HCT116 (cell line): ENCODE results near the gene KIFC3. TPM values are rescaled to one million over a fixed set of nuclear protein-coding genes. Genes with fewer than 3 reads are reported as not detected.
"Not testable (repeated sequence)": the region's sequence is repeated elsewhere in the genome, so short reads cannot be mapped to it uniquely, and the experiment has no call there.

Experiments used
- ATAC-seq: fragments of 200-7000 bp; cut with Tn5 transposase; 2 replicates; pipeline ENCODE4 v1.9.1; 2020; ENCODE audit warnings: mild to moderate bottlenecking, moderate library complexity
- BruUV-seq: library from RNA; stranded (reverse); fragments of 400-500 nt; replicated peaks from 2 replicates; lab custom pipeline; 2021; lab: Mats Ljungman, UMichigan
- CTCF ChIA-PET: fragments of 300-600 bp; sonication (Branson Sonifier 250); formaldehyde crosslinking; loops from one replicate; lab custom pipeline; 2021; ENCODE audit warnings: antibody characterized with exemption; lab: Charles Lee
- POLR2A ChIA-PET: fragments of 300-600, 350-600 bp; sonication (Branson Sonifier 250); formaldehyde crosslinking; loops from one replicate; lab custom pipeline; 2021; ENCODE audit warnings: antibody characterized with exemption; lab: Charles Lee
- RAD21 ChIA-PET, 2 experiments: fragments of 300-600 bp; sonication (Branson Sonifier 250); formaldehyde crosslinking; loops; one replicate each; lab custom pipeline; 2023; ENCODE audit warnings: low total read pairs in 2 of 2; ENCODE audit not compliant: uncharacterized antibody in 2 of 2, unreplicated experiment in 2 of 2, low non-redundant PET in 1 of 2; lab: Charles Lee
- DNase-seq: peaks from one replicate; pipeline ENCODE4 v3.0.0-alpha.2; 2010; ENCODE audit warnings: low read depth, low spot score
- H2AFZ ChIP-seq: fragments of 200-600 bp; shearing (Covaris generic), sonication (generic); 2 replicates; pipeline ENCODE4 v1.6.1; 2017; ENCODE audit warnings: low read depth, mixed run types, mixed read lengths, antibody characterized with exemption, low read length; ENCODE audit not compliant: poor library complexity, severe bottlenecking
- H3K27ac ChIP-seq: 2 replicates; pipeline ENCODE4 v1.5.1; 2012; ENCODE audit warnings: low read depth, low read length
- H3K27me3 ChIP-seq: fragments of 200-600 bp; sonication (generic); 2 replicates; pipeline ENCODE4 v1.6.1; 2016; ENCODE audit warnings: mixed run types, low read length, mixed read lengths; ENCODE audit not compliant: insufficient read depth
- H3K36me3 ChIP-seq, 2 experiments: fragments of 200-500 bp in 1 of 2; fragments of 200-600 bp in 1 of 2; sonication (Bioruptor generic) in 1 of 2; sonication (generic) in 1 of 2; 2 replicates each; pipeline versions ENCODE4 v1.5.1 to v1.6.1; 2014 to 2016; ENCODE audit warnings: low read length in 2 of 2, inconsistent platforms in 1 of 2, mixed read lengths in 1 of 2, mixed run types in 1 of 2; ENCODE audit not compliant: insufficient read depth in 2 of 2, control insufficient read depth in 1 of 2
- H3K4me1 ChIP-seq, 2 experiments: fragments of 200-600 bp in 1 of 2; sonication (generic) in 1 of 2; 2 replicates each; pipeline versions ENCODE4 v1.5.1 to v1.6.1; 2012 to 2017; ENCODE audit warnings: low read length in 2 of 2, inconsistent platforms in 1 of 2, mild to moderate bottlenecking in 1 of 2, mixed read lengths in 1 of 2, mixed run types in 1 of 2, moderate library complexity in 1 of 2; ENCODE audit not compliant: insufficient read depth in 2 of 2, control insufficient read depth in 1 of 2
- H3K4me2 ChIP-seq: fragments of 200-600 bp; sonication (generic); 2 replicates; pipeline ENCODE4 v1.6.1; 2017; ENCODE audit warnings: mixed run types, low read length, mixed read lengths
- H3K4me3 ChIP-seq, 2 experiments: fragments of 200-600 bp in 1 of 2; sonication (generic) in 1 of 2; replicated peaks in 1 of 2; 2 replicates each; pipeline ENCODE4 v1.5.1; 2011 to 2016; ENCODE audit warnings: low read length in 2 of 2, control low read depth in 1 of 2, low read depth in 1 of 2, mild to moderate bottlenecking in 1 of 2, mixed read lengths in 1 of 2, mixed run types in 1 of 2
- H3K79me2 ChIP-seq: fragments of 200-600 bp; sonication (generic); 2 replicates; pipeline ENCODE4 v1.6.1; 2017; ENCODE audit warnings: mild to moderate bottlenecking, mixed run types, low read length, moderate library complexity, mixed read lengths; ENCODE audit not compliant: insufficient read depth
- H3K9ac ChIP-seq: fragments of 200-600 bp; sonication (generic); 2 replicates; pipeline ENCODE4 v1.6.1; 2016; ENCODE audit warnings: low read length, mixed read lengths
- H3K9me2 ChIP-seq: fragments of 200-600 bp; sonication (generic), shearing (Covaris generic); 2 replicates; pipeline ENCODE4 v1.6.1; 2017; ENCODE audit warnings: mixed run types, mild to moderate bottlenecking, moderate library complexity; ENCODE audit not compliant: insufficient read depth
- H3K9me3 ChIP-seq, 2 experiments: fragments of 200-500 bp in 1 of 2; fragments of 200-600 bp in 1 of 2; sonication (Bioruptor generic) in 1 of 2; sonication (generic) in 1 of 2; 2 replicates each; pipeline ENCODE4 v1.6.1; 2014 to 2017; ENCODE audit warnings: low read length in 2 of 2, mixed read lengths in 2 of 2, inconsistent platforms in 1 of 2, low read depth in 1 of 2, mild to moderate bottlenecking in 1 of 2, mixed run types in 1 of 2, moderate library complexity in 1 of 2; ENCODE audit not compliant: control insufficient read depth in 1 of 2, insufficient read depth in 1 of 2
- H4K20me1 ChIP-seq: fragments of 200-600 bp; sonication (generic), shearing (Covaris generic); 2 replicates; pipeline ENCODE4 v1.6.1; 2017; ENCODE audit warnings: mixed run types, mild to moderate bottlenecking, moderate library complexity; ENCODE audit not compliant: insufficient read depth
- CEBPB ChIP-seq: IDR thresholded peaks from 2 replicates; pipeline ENCODE4 v1.6.1; 2012; ENCODE audit warnings: low read depth
- CTCF ChIP-seq, 3 experiments: fragments of 200-600 bp in 1 of 3; sonication (generic) in 1 of 3; IDR thresholded peaks in 2 of 3; conservative IDR thresholded peaks in 1 of 3; 2 replicates each; pipeline ENCODE4 v1.5.1; 2012 to 2017; ENCODE audit warnings: low read depth in 2 of 3, low read length in 2 of 3, antibody characterized with exemption in 1 of 3, borderline replicate concordance in 1 of 3, control low read depth in 1 of 3, mild to moderate bottlenecking in 1 of 3, mixed read lengths in 1 of 3, mixed run types in 1 of 3, moderate library complexity in 1 of 3; ENCODE audit not compliant: insufficient read depth in 1 of 3
- EZH2 ChIP-seq: fragments of 200-600 bp; sonication (generic); IDR thresholded peaks from 2 replicates; pipeline ENCODE4 v1.6.1; 2017; ENCODE audit warnings: antibody characterized with exemption, mixed run types
- MAX ChIP-seq: IDR thresholded peaks from 2 replicates; pipeline ENCODE4 v1.6.1; 2012
- RAD21 ChIP-seq: IDR thresholded peaks from 2 replicates; pipeline ENCODE4 v1.6.1; 2012; ENCODE audit warnings: low read depth, mild to moderate bottlenecking
- SRF ChIP-seq: IDR thresholded peaks from 2 replicates; pipeline ENCODE4 v1.6.1; 2012; ENCODE audit warnings: low read depth
- YY1 ChIP-seq: IDR thresholded peaks from 2 replicates; pipeline ENCODE4 v1.6.1; 2011; ENCODE audit warnings: low read length, low read depth, moderate library complexity, mild to moderate bottlenecking; ENCODE audit not compliant: insufficient replicate concordance; ENCODE audit errors: extremely low read depth
- ZBTB33 ChIP-seq: IDR thresholded peaks from 2 replicates; pipeline ENCODE4 v1.6.1; 2011; ENCODE audit warnings: mild to moderate bottlenecking, low read length, moderate library complexity; ENCODE audit not compliant: insufficient replicate concordance; ENCODE audit errors: extremely low read depth
- ZNF274 ChIP-seq: fragments of 200-500 bp; sonication (Bioruptor generic); IDR thresholded peaks from 2 replicates; pipeline ENCODE4 v1.6.1; 2014; ENCODE audit warnings: mild to moderate bottlenecking, low read depth, low read length, inconsistent platforms
- intact Hi-C: fragments of 100-400 bp; cut with micrococcal nuclease; formaldehyde crosslinking; loops from 2 replicates; pipeline ENCODE4 v1.10.0; 2022
- total RNA-seq: library from RNA; stranded (reverse); gene quantifications from one replicate; pipeline ENCODE4 v1.2.1, GENCODE V29; 2021; ENCODE audit not compliant: unreplicated experiment

KIFC3 gene
- total RNA-seq, 1 experiment from 2014 or later: 31.9 TPM

- CTCF ChIA-PET: interaction anchor here (0.6 to 2.9 kb wide), 4 partner anchors 13 to 99 kb away, joined by 3 to 15 read pairs (median 5); no protein-coding TSS in a partner anchor
- DNase-seq, H3K4me3 ChIP-seq, H3K9me2 ChIP-seq, H2AFZ ChIP-seq, ATAC-seq, H3K36me3 ChIP-seq, H3K27ac ChIP-seq, H3K4me2 ChIP-seq, H3K9me3 ChIP-seq, H3K27me3 ChIP-seq, BruUV-seq, POLR2A ChIA-PET, H4K20me1 ChIP-seq, H3K9ac ChIP-seq: not testable (repeated sequence)
- RAD21 ChIA-PET: interaction anchor here (0.7 to 1.5 kb wide), 3 partner anchors 11 to 67 kb away, joined by 5 to 7 read pairs (median 7); no protein-coding TSS in a partner anchor
- intact Hi-C loops: loop anchor here (2.0 kb wide), 1 partner anchor 67 kb away; no protein-coding TSS in a partner anchor
- peaks cover 14% of the 10 kb centered on the region; the same call in 1 of the 2 replicates for H3K79me2 ChIP-seq
- peaks cover 52 to 56% of the 10 kb centered on the region in 2 experiments for H3K4me1 ChIP-seq
These were observed 6.3 kb downstream of the KIFC3 start for GRCh38 chr16:57796014-57796413.

GRCh38 chr16:57795431-57795878 is 6.8 kb downstream of the KIFC3 start:
- ATAC-seq: peak; percentile 79
- Histone ChIP-seq H3K4me1 (peaks cover 47 to 50% of the 10 kb centered on the region in 2 experiments), H4K20me1 (no peaks in the 10 kb centered on the region), H3K36me3 (peaks cover 4 to 5% of the 10 kb centered on the region in 2 experiments; a peak in 3 of 4 replicates), H3K4me2 (peak overlapping the region; percentile 48; the same call in 1 of the 2 replicates), H3K27ac (peak overlapping the region; percentile 27; the same call in 1 of the 2 replicates), H3K9ac (no peak overlapping the region), H3K27me3 (no peaks in the 10 kb centered on the region), H3K4me3 (no peak overlapping the region), H3K9me3 (no peaks in the 10 kb centered on the region), H3K79me2 (peaks cover 13% of the 10 kb centered on the region; the same call in 1 of the 2 replicates), H3K9me2 (no peaks in the 10 kb centered on the region), H2AFZ (no peak overlapping the region)
- DNase-seq: peak; percentile 53
- ChIA-PET RAD21 (interaction anchor here (0.7 to 1.5 kb wide), 3 partner anchors 11 to 68 kb away, joined by 5 to 7 read pairs (median 7); no protein-coding TSS in a partner anchor), POLR2A (no interaction called here), CTCF (interaction anchor here (0.6 to 2.9 kb wide), 4 partner anchors 14 to 100 kb away, joined by 3 to 15 read pairs (median 5); no protein-coding TSS in a partner anchor)
- intact Hi-C loops: no loop called here
- no TSS peak for BruUV-seq
- TF ChIP-seq ZNF274 (no peak), EZH2 (no peak), CEBPB (no peak), YY1 (no peak), CTCF (IDR thresholded peaks at IDR 0.05 in 2 of 3, conservative IDR thresholded peaks at IDR 0.05 in 1 of 3; ENCODE audit: borderline replicate concordance in 1 of 3, insufficient read depth in 1 of 3, low read depth in 2 of 3, low read length in 2 of 3) (peak; percentile 51 to 56 (median 56); a peak in 5 of 6 replicates), MAX (no peak), RAD21 (peak; percentile 70), ZBTB33 (no peak), SRF (no peak)
